ENCODE data around the gene GPR150.
A peak's percentile ranks its signal among the peaks of the same experiment; 100 is the strongest.

Gene GPR150

DNA sequence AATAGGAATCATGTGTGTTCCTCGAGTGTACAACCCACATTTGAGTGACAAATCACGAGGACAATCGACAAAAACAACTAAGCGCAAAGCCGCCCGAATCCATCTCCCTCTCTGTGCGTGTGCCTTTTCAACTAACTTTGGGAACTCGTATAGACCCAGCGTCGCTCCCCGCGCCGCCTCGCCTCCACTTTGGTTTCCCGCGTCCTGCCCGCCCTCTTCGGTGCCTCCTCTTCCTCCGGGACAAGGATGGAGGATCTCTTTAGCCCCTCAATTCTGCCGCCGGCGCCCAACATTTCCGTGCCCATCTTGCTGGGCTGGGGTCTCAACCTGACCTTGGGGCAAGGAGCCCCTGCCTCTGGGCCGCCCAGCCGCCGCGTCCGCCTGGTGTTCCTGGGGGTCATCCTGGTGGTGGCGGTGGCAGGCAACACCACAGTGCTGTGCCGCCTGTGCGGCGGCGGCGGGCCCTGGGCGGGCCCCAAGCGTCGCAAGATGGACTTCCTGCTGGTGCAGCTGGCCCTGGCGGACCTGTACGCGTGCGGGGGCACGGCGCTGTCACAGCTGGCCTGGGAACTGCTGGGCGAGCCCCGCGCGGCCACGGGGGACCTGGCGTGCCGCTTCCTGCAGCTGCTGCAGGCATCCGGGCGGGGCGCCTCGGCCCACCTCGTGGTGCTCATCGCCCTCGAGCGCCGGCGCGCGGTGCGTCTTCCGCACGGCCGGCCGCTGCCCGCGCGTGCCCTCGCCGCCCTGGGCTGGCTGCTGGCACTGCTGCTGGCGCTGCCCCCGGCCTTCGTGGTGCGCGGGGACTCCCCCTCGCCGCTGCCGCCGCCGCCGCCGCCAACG is at the start of gene GPR150:
GPR150 (plus strand) TSS at position 58 of the 840 bp plus-strand sequence; CDS start at position 247, 189 bp downstream.
- peak; percentile 41 for DNase-seq

DNA sequence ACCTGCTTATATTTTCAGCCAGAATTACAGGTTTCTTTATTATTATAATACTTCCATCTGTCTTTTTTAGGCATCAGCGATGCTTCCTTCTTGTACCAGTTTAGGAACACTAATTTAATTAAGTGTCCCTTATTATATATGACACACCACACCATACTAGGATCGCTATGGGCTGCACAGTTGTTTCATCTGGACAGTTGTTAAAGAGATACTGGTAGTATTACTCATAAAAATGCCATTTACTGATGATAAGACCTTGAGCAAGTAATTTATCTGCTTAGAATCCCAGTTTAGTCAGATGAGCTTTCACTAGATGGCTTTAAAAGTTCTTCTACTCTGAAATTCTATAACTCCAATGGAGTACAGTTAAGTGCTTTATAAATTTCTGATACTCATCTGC is 47.9 kb upstream of the GPR150 start:
- no peak for DNase-seq

DNA sequence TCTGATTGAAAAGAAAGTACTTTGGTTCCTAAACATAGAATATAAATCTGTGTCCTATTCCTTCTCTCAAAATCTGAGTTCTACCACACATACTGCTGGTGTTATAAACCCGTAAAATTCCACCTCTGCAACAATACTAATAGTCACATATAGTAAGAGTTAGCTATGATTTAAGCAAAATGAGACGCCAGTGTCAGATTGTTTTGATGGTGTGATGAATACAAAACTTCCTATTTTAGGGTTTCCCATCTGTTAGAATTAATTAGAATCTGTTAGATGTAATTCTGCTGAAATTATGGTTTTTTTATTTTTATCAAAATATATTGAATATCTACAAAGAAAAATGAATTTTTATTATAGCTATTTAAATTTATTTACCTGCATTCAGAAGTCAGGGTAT is 38.3 kb upstream of the GPR150 start:
- DNase-seq: no peak

DNA sequence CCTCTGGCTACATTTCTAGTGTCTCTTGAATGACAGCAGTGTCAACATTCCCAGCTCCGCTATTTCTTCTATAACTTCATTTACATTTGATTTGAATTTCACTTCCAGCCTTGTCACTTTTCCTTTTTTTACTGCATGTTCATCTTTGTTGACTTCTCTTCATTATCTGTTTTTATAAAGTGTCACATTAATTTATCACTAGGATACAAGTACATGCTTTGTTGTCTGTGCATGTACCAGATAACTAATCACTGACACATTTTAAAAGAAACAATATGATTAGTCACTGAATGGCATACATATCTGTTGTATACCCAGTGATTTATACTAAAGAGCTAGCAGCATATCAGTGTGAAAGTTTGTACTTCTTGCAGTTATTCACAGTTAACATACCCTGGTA is 35.9 kb upstream of the GPR150 start:
- DNase-seq: no peak

DNA sequence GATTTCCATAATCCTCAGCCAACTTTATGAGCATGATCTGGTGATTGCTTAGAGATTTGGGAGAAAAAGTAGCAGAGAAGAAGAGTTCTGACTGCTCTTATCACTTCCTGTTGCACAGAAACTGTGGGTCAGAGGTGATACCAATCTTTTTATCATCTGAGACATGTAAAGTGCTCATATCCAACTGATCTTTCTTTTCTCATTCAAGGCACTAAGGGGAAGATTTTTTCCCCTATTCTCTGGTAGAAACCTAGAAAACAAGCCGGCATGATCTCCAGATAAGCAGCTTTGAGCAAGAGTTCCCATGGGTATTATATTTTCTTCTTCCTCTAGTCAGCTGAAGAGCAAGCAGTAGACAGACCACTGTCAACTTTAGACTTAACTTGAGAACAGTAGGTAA is 29.0 kb upstream of the GPR150 start:
- no peak for DNase-seq

DNA sequence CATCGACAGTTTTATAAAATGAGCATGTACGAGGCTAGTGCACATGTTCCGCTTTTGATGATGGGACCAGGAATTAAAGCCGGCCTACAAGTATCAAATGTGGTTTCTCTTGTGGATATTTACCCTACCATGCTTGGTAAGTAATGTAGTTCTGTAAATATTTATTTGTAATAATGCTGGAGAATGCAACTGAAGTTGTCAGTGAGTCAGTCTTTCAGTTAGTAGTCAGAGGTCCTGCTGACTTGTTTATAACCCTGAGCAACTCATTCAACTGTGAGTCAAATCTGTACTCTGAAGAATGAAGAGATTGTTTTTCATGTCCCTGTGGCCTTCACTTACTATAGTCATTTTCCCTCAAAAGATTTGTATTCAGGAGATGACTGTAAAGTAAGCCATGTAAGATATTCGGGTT is 28.4 kb upstream of the GPR150 start:
- no peak for DNase-seq

DNA sequence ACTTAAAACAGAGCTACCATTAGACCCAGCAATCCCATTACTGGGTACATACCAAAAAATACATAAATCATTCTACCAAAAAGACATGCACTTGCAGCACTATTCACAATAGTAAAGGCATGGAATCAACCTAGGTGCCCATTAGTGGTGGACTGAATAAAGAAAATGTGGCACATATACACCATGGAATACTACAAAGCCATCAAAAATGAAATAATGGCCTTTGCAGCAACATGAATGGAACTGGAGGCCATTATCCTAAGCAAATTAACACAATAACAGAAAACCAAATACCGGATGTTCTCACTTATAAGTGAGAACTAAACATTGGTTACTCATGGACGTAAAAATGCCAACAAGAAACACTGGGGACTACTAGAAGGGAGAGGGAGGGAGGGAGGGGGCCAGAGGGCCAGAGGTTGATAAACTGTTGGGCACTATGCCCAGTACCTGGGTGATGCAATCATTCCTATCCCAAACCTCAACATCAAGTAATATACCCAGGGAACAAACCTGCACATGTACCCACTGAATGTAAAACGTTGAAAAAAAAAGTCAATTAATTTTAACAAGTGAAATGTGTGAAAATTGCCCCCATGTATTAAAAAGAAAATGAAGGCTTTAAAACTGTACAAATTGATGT is 24.5 kb upstream of the GPR150 start:
- no peak for DNase-seq

DNA sequence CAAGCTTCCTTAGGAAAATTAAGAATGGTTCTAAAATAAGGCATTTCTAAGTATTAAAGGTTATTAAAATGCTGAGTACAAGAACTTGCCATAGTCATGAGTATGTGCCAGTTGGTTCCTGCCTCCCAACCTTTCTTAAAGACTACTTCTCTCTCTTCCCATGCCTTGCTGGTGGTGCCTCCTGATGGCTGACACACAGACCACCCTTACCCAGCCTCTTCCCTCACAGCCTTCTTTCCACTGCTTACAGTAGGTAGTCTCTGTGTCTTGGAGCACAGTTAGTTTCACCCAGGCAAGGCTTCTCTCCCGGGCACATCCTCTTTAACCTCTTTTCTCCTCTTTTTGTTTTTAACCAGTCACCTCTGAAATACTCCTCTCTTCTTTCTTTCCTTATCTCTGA is 20.6 kb upstream of the GPR150 start:
- no peak for DNase-seq

DNA sequence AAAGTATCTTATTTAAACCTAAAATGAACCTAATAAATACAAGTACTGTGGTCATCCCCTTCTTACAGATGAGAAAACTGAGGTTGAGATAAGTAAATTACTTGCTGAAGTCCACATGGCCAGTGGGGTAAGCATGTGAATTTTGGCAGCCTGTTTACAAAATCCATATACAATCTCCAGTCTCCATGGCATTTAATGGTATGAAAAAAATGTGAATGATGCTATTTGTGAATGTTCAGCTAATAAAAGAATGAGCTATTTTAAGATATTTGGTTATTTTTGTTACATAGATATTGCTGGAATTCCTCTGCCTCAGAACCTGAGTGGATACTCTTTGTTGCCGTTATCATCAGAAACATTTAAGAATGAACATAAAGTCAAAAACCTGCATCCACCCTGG is 19.3 kb upstream of the GPR150 start:
- DNase-seq: no peak

DNA sequence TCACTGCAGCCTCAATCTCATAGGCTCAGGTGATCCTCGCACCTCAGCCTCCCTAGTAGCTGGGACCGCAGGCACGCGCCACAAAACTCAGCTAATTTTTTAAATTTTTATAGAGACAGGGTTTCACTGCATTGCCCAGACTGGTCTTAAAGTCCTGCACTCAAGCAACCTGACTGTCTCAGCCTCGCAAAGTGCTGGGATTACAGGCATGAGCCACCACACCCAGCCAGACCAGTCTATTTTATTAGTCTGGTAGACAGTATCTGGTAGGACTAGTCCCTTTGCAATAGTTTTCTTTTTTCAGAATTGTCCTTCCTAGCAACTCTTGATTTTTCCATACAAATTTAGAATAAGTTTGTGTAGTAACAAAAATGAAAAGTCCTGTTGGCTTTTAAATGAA is 14.1 kb upstream of the GPR150 start:
- no peak for DNase-seq

DNA sequence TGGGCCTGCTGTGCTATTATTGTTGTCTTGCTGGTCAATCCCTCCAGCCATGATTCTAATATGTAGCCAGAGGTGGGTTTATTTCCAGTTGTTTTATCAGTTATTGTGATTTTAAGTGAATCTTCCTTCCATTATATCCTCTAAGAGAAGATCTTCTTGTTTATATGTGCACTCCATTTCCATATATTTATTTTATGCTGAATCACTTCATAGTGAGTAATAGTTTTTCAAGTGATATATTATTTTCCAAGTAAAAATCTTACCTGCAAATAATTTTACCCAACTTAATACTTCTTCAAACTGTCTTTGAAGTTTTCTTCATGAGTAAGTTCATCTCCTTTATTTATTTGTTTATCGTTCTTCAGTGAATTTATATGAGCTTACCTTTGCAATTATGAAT is 13.5 kb upstream of the GPR150 start:
- DNase-seq: no peak

DNA sequence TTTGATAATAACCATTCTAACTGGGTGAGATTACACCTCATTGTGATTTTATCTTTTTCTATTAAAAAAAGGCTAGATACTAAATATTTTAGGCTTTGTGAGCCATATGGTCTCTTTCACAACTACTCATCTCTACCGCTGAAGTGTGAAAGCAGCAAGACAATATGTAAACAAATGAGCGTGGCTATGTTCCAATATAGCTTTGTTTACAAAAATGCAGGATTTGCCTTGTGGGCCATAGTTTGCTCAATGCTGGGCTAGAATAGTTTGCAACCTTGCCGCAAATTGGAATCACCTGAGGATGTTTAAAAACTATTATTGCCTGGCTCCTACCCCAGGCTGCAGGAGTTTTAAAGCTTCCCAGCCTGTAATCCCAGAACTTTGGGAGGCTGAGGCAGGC is 10.2 kb upstream of the GPR150 start:
- no peak for DNase-seq

DNA sequence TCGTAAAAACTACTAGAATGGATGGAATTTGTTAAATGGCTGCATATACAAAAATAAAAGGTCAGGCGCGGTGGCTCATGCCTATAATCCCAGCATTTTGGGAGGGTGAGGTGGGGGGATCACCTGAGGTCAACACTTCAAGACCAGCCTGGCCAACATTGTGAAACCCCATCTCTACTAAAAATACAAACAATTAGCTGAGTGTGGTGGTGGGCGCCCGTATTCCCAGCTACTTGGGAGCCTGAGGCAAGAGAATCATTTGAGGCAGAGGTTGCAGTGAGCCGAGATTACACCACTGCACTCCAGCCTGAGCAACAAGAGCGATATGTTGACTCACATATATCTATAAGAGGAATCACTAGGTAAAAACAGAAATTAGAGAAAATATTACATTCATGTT is 9.3 kb upstream of the GPR150 start:
- DNase-seq: no peak

DNA sequence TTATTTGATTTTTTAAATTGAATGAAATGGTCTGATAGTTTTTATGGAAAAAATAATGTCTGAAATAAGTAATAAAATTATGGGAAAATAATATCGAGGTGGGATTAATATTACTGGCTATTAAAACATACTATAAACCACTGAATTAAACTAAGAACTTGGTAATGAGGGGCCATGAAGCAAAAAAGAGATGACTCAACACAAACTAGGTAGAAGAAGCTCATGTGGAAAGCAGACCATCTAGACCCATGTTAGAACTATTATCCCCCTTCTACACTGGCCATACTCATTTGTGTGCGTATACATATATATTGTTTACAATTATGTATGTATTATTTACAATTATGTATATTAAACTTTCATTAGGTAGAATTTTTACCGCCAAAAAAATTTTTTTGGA is 8.5 kb upstream of the GPR150 start:
- DNase-seq: no peak

DNA sequence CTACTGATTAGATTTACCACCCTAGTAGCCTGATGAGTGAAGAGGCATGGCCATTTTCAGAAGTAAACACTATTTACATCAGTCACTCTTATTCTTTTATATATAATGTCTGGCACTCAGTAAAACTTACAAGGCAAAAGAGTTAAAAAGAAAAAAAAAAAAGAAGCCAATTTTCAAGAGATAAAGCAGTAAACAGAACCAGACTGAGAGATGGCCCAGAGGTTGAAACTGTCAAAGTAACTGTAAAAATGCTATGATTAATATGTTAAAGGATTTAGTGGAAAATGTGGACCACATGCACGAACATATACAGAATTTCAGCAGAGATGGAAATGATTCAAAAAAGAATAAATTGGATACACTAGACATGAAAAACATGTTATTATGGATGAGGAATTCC is 6.4 kb upstream of the GPR150 start:
- DNase-seq: no peak

DNA sequence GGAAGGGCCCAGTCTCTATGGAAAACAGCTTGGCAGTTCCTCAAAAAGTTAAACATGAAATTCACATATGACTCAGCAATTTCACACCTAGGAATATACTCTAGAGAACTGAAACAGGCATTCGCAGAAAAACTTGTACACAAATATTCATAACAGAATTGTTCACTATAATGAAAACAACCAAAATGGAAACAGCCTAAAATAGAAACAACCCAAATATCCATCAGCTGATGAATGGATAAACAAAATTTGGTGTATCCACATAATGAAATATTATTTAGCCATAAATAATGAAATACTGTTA is 4.8 kb upstream of the GPR150 start:
- no peak for DNase-seq

DNA sequence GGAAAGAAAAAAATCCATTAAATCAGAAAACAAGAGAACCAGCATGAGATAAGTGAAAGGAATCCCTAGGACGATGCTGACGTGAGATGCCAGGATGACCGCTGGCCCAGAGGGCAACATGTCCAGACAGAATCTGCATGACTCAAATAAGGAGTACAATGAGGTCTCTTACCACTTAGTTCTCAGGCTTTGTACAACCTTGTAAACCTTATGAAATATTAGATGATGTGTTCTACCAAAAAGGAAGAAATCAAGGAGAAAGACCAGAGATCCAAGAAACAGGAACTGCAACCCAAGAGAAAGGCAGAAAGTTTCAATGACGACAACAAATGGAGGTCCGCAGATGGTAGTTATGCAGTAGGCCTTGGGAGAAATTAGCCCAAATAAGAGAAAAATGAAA is 2.8 kb upstream of the GPR150 start:
- DNase-seq: no peak

DNA sequence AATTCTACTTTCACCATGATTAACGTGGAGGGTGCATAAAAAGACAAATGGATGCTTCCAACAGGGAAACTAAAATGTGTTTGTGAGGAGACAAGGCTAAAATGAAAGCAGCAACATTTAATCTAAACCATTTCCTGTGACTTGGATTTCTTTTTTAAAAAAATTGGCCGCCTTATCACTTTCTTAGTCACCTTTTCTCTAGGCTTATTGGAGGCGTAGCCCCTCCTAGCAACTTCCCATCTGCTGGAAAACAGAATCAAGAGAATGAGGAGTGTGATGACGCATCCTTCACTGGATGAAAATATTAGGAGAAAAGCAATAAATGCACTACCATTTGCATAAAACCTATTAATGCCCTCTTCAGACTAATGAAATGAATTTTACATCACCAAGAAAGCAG is 791 bp upstream of the GPR150 start:
- no peak for DNase-seq

DNA sequence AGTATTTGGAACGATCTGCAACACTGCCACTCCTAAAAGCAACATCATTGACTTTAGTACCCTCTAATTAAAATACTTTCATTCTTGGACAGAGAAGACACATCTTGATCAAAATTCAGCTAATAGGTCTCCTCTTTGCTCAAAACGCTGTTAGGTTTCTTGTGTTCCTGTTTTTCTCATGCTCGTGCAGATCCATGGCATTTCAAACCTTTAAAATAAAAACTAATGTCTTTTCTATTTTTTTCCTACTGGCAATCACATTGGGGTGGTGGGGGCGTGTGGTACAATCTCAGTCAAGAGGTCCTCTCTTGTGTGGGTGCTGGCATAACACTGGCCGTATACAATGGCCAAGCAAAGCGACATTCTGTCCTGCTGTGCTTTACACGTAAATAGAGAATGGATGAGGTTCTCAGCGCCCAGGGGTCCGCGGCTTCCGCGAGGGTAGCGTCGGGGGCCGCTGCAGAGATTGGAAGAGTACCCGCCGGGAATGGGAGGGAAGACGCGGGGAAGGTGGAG is 315 bp upstream of the GPR150 start:
- DNase-seq: peak; percentile 25

DNA sequence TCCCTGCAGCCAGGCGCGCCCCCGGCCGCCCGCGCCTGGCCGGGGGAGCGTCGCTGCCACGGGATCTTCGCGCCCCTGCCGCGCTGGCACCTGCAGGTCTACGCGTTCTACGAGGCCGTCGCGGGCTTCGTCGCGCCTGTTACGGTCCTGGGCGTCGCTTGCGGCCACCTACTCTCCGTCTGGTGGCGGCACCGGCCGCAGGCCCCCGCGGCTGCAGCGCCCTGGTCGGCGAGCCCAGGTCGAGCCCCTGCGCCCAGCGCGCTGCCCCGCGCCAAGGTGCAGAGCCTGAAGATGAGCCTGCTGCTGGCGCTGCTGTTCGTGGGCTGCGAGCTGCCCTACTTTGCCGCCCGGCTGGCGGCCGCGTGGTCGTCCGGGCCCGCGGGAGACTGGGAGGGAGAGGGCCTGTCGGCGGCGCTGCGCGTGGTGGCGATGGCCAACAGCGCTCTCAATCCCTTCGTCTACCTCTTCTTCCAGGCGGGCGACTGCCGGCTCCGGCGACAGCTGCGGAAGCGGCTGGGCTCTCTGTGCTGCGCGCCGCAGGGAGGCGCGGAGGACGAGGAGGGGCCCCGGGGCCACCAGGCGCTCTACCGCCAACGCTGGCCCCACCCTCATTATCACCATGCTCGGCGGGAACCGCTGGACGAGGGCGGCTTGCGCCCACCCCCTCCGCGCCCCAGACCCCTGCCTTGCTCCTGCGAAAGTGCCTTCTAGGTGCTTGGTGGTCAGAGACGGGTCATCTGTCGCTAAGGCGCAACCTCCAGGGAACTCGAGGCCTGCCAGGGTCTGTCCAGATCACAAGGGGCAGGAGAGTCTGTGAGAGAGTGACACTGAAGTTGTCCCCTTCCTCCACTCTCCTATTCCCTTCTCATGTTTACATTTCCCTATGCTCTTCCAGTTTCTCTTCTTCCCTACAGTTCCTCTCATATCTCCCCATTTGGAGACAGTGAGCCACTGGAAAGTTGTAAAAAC is 1.3 kb downstream of the GPR150 start:
- DNase-seq: peak; percentile 40

DNA sequence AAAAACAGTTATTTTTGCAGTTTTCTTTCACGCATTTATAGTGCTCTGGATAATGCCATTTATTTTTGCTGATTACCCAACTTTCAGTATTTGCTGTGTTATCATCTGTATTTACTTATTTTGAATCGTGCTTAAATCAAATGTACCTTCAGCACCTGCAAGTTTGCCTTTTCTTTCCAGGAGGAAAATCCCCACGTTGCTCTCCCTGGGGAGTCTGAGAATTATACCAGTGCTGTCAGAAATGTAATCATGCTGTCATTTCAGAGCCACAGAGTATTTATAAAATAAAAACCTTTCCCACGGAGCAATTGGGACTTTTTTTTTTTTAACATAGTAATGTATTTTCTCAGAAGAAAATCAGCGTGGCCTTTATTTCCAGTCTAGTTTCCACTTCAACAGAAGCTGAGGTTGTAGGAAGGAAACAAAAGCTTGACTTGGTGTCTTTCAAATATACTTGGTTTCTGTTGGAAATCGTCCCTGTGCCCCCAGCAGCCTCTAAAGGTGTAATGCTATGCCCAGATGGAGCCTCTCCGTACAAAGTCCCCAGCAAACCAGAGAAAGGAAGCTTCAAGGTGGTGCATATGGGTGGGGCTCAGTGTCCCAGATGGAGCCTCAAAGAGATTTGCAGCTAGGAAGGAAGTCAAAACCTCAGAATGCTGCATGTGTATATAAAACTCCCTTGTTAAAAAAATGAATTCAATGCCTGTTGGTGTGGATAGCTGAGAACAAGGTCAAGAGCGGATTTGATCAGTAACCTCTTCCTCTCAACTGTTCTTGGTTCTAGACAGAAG is 2.1 kb downstream of the GPR150 start:
- no peak for DNase-seq

DNA sequence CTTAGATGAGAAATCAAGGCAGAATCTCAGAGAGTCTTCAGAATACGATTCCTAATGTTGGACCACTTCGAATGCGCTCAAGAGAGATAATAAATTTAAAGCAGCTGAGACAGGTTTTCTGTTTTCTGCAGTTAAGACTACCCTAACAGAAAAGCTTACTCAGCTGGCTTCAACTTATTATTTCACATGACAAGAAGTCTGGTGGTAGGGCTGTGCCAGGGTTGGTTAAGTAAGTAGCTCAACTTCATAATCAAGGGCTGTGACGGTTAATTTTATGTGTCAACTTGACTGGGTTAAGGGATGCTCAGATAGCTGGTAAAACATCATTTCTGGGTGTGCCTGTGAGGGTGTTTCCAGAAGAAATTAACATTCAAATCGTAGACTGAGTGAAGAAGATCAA is 3.8 kb downstream of the GPR150 start:
- no peak for DNase-seq

DNA sequence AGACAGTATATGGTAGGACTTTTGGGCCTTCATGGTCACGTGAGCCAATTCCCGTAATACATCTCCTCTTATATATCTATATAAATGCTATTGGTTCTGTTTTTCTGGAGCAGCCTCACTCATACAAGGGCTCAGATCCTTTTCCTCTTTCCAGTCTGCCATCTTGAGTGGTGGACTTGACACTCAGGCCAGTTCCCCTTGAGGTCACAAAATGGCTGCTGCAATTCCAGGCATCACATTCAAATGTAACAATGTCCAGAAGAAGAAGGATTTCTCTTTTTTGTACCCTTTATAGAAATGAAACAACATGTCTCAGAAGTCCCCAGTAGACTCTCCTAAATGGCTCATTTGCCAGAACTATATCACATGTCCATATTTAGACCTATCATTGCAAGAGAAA is 4.5 kb downstream of the GPR150 start:
- DNase-seq: no peak

Data from NCI-H345 (cell line).